Osteocyte (in vitro differentiated cells): ENCODE results near the gene TTYH3. TPM values are rescaled to one million over a fixed set of nuclear protein-coding genes. Genes with fewer than 3 reads are reported as not detected.
A peak's percentile ranks its signal among the peaks of the same experiment; 100 is the strongest.

ENCODE experiments used
- DNase-seq: peaks from one replicate; pipeline ENCODE4 v3.0.0; 2021; ENCODE audit warnings: mixed read lengths; ENCODE audit not compliant: unreplicated experiment; ENCODE audit errors: extremely low spot score
- H3K27ac Mint-ChIP-seq: one replicate; pipeline ENCODE4 v1.8.0; 2021; ENCODE audit warnings: mild to moderate bottlenecking, mixed read lengths; ENCODE audit not compliant: unreplicated experiment
- H3K27me3 Mint-ChIP-seq: one replicate; pipeline ENCODE4 v1.8.0; 2021; ENCODE audit warnings: mixed read lengths; ENCODE audit not compliant: unreplicated experiment
- H3K36me3 Mint-ChIP-seq: one replicate; pipeline ENCODE4 v1.8.0; 2021; ENCODE audit warnings: mixed read lengths; ENCODE audit not compliant: unreplicated experiment
- H3K4me1 Mint-ChIP-seq: one replicate; pipeline ENCODE4 v1.8.0; 2021; ENCODE audit warnings: mixed read lengths; ENCODE audit not compliant: unreplicated experiment
- H3K4me3 Mint-ChIP-seq: one replicate; pipeline ENCODE4 v1.8.0; 2021; ENCODE audit warnings: mild to moderate bottlenecking, moderate library complexity, mixed read lengths; ENCODE audit not compliant: unreplicated experiment
- H3K9me3 Mint-ChIP-seq: one replicate; pipeline ENCODE4 v1.8.0; 2021; ENCODE audit warnings: mixed read lengths; ENCODE audit not compliant: unreplicated experiment
- CTCF ChIP-seq: fragments of 200-600 bp; sonication (generic); IDR thresholded peaks from 2 replicates; pipeline ENCODE4 v1.5.0; 2021; ENCODE audit warnings: antibody characterized with exemption, mild to moderate bottlenecking, moderate library complexity
- total RNA-seq: library from RNA; stranded (reverse); gene quantifications from 2 replicates; pipeline ENCODE4 v1.2.1, GENCODE V29; 2021

TTYH3 gene
- total RNA-seq, 1 donor from 2014 or later = 376 TPM

- H3K4me3 Mint-ChIP-seq = no peak overlapping the region
- H3K4me1 Mint-ChIP-seq = peaks cover 85% of the 10 kb centered on the region
- TF ChIP-seq CTCF = no peak
- H3K9me3 Mint-ChIP-seq = no peaks in the 10 kb centered on the region
- DNase-seq = no peak
- peaks cover 2% of the 10 kb centered on the region for H3K36me3 Mint-ChIP-seq
- peak overlapping the region; percentile 64 for H3K27ac Mint-ChIP-seq
- no peaks in the 10 kb centered on the region for H3K27me3 Mint-ChIP-seq
These were observed 7.4 kb downstream of the TTYH3 start for GRCh38 chr7:2639181-2639681.

GRCh38 chr7:2639695-2640481 lies 8.1 kb downstream of the TTYH3 start:
- no peak overlapping the region for H3K4me3 Mint-ChIP-seq
- no peak for TF ChIP-seq CTCF
- DNase-seq = no peak
- peaks cover 2% of the 10 kb centered on the region for H3K36me3 Mint-ChIP-seq
- H3K9me3 Mint-ChIP-seq = no peaks in the 10 kb centered on the region
- peaks cover 87% of the 10 kb centered on the region for H3K4me1 Mint-ChIP-seq
- peak overlapping the region; percentile 64 for H3K27ac Mint-ChIP-seq
- no peaks in the 10 kb centered on the region for H3K27me3 Mint-ChIP-seq

- H3K4me3 Mint-ChIP-seq = no peak overlapping the region
- H3K36me3 Mint-ChIP-seq = peaks cover 2% of the 10 kb centered on the region
- H3K9me3 Mint-ChIP-seq = no peaks in the 10 kb centered on the region
- no peak for DNase-seq
- H3K27me3 Mint-ChIP-seq = no peaks in the 10 kb centered on the region
- H3K27ac Mint-ChIP-seq = peak overlapping the region; percentile 92
- H3K4me1 Mint-ChIP-seq = peaks cover 87% of the 10 kb centered on the region
- no peak for TF ChIP-seq CTCF
These were observed 8.7 kb downstream of the TTYH3 start for GRCh38 chr7:2640482-2640830.

GRCh38 chr7:2640846-2641316 lies 9.1 kb downstream of the TTYH3 start:
- Mint-ChIP-seq H3K36me3 (no peaks in the 10 kb centered on the region), H3K9me3 (no peaks in the 10 kb centered on the region), H3K27ac (peak overlapping the region; percentile 92), H3K27me3 (no peaks in the 10 kb centered on the region), H3K4me3 (no peak overlapping the region), H3K4me1 (peaks cover 86% of the 10 kb centered on the region)
- no peak for TF ChIP-seq CTCF
- no peak for DNase-seq
